Panc1 (cell line): ENCODE data around the gene EDN2. TPM values are rescaled to one million over a fixed set of nuclear protein-coding genes. Genes with fewer than 3 reads are reported as not detected.

ENCODE experiments used
- ATAC-seq: fragments of 200-7000 bp; cut with Tn5 transposase; 2 replicates; pipeline ENCODE4 v1.9.1; 2020; ENCODE audit warnings: mild to moderate bottlenecking, moderate library complexity
- BruUV-seq: library from RNA; stranded (reverse); fragments of 400-500 nt; replicated peaks from 2 replicates; lab custom pipeline; 2021; lab: Mats Ljungman, UMichigan
- CTCF ChIA-PET: fragments of 300-600 bp; sonication (Branson Sonifier 250); formaldehyde crosslinking; loops from one replicate; lab custom pipeline; 2022; ENCODE audit warnings: antibody characterized with exemption; lab: Charles Lee
- POLR2A ChIA-PET: fragments of 300-600 bp; sonication (Branson Sonifier 250); formaldehyde crosslinking; loops from one replicate; lab custom pipeline; 2022; ENCODE audit warnings: antibody characterized with exemption; lab: Charles Lee
- DNase-seq: peaks from one replicate; pipeline ENCODE4 v3.0.0-alpha.2; 2010; ENCODE audit warnings: low read depth, low spot score
- H3K27ac ChIP-seq: 2 replicates; pipeline ENCODE4 v1.5.1; 2011; ENCODE audit warnings: mild to moderate bottlenecking, low read length, inconsistent platforms
- H3K27me3 ChIP-seq: fragments of 200-500 bp; sonication (Bioruptor generic); 2 replicates; pipeline ENCODE4 v1.6.0; 2014; ENCODE audit warnings: low read length, inconsistent platforms; ENCODE audit not compliant: control insufficient read depth, insufficient read depth
- H3K36me3 ChIP-seq: fragments of 200-500 bp; sonication (Bioruptor generic); 2 replicates; pipeline ENCODE4 v1.5.1; 2014; ENCODE audit warnings: inconsistent platforms, mild to moderate bottlenecking, low read length, moderate library complexity; ENCODE audit not compliant: control insufficient read depth, insufficient read depth
- H3K4me1 ChIP-seq: 2 replicates; pipeline ENCODE4 v1.5.1; 2011; ENCODE audit warnings: inconsistent platforms, mild to moderate bottlenecking, low read length, moderate library complexity; ENCODE audit not compliant: control insufficient read depth, insufficient read depth
- H3K4me3 ChIP-seq, 2 experiments: 2 replicates each; pipeline ENCODE4 v1.5.1; 2011 to 2012; ENCODE audit warnings: low read depth in 2 of 2, low read length in 2 of 2, mild to moderate bottlenecking in 2 of 2, inconsistent platforms in 1 of 2, moderate library complexity in 1 of 2
- H3K9me3 ChIP-seq: fragments of 200-500 bp; sonication (Bioruptor generic); 2 replicates; pipeline ENCODE4 v1.5.1; 2014; ENCODE audit warnings: low read depth, mild to moderate bottlenecking, inconsistent platforms, low read length, moderate library complexity; ENCODE audit not compliant: control insufficient read depth, insufficient read depth
- CTCF ChIP-seq: fragments of 450-650 bp; IDR thresholded peaks from 2 replicates; pipeline ENCODE4 v1.5.1; 2017; ENCODE audit warnings: mild to moderate bottlenecking
- POLR2AphosphoS5 ChIP-seq: IDR thresholded peaks from 2 replicates; pipeline ENCODE4 v1.6.1; 2012; ENCODE audit warnings: mild to moderate bottlenecking, low read depth, low read length, moderate library complexity
- SIN3A ChIP-seq: IDR thresholded peaks from 2 replicates; pipeline ENCODE4 v1.6.1; 2012; ENCODE audit warnings: low read depth, mild to moderate bottlenecking, low read length, moderate library complexity, borderline replicate concordance; ENCODE audit not compliant: insufficient read depth
- TCF7L2 ChIP-seq: IDR thresholded peaks from 2 replicates; pipeline ENCODE4 v1.6.1; 2011; ENCODE audit warnings: mild to moderate bottlenecking, low read depth, low read length, inconsistent platforms
- in situ Hi-C: cut with HindIII; loops from 2 replicates; pipeline ENCODE4 v1.10.0; 2016; ENCODE audit warnings: low sequenced_read_pairs, low pct_unique_long_range_greater_than_20kb
- intact Hi-C: fragments of 100-400 bp; cut with micrococcal nuclease; formaldehyde crosslinking; loops from one replicate; pipeline ENCODE4 v1.10.0; 2022; ENCODE audit not compliant: unreplicated experiment
- total RNA-seq: library from RNA; stranded (reverse); gene quantifications from one replicate; pipeline ENCODE4 v1.2.1, GENCODE V29; 2021; ENCODE audit not compliant: unreplicated experiment
- TF ChIP-seq, protein P1 (sequence below), 2 experiments: IDR thresholded peaks; 2 replicates each; pipeline ENCODE4 v1.6.1; 2011 to 2012; ENCODE audit warnings: low read depth in 2 of 2, control low read depth in 1 of 2, low read length in 1 of 2, mild to moderate bottlenecking in 1 of 2, moderate library complexity in 1 of 2; ENCODE audit not compliant: insufficient read depth in 1 of 2

EDN2 gene
- total RNA-seq, 1 experiment from 2014 or later = not detected

DNA sequence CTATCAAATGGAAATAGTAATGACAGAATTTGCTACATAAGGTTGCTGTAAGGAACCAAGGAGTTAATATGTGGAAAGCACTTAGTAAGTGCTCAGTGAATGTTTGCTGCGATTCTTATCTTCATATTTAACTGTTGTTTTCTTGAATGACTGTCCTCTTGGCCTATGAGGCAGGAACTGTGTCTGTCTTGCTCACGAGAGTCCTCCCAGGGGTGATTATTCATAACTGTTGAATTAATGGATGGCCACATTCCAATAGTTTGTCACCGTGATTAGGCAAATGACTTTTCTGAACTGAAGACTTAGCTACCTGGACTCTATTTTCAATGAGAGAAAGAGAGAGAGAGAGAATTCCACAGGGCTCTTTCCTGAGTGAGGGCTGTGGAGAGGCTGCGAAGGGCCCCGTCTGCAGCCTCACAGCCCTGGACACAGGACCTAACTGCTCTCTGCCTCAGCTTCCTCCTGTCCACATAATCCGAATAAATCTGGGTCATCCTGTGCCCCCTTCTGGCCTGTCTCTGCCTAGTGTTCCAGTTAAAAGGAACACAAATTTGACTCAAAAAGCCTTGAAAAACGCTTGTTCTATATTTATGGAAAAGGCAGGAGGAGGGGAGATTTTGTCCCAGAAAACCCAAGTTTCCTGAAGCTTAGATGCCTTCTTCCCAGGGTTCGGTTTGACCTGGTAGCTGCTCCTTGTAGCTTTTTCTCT is 8.5 kb downstream of the EDN2 start:
- ChIA-PET POLR2A (no interaction called here), CTCF (no interaction called here)
- Histone ChIP-seq H3K9me3 (no peaks in the 10 kb centered on the region), H3K4me3 (no peak overlapping the region), H3K27me3 (0 out of 2 replicates have a peak, but pooled peaks cover 2% of the 10 kb centered on the region), H3K4me1 (no peaks in the 10 kb centered on the region), H3K36me3 (no peaks in the 10 kb centered on the region), H3K27ac (no peak overlapping the region)
- ATAC-seq = no peak
- intact Hi-C loops (no loop called here), in situ Hi-C loops (no loop called here)
- TF ChIP-seq TCF7L2 (no peak), CTCF (no peak), POLR2AphosphoS5 (no peak), SIN3A (no peak)
- TF ChIP-seq, protein P1, sequence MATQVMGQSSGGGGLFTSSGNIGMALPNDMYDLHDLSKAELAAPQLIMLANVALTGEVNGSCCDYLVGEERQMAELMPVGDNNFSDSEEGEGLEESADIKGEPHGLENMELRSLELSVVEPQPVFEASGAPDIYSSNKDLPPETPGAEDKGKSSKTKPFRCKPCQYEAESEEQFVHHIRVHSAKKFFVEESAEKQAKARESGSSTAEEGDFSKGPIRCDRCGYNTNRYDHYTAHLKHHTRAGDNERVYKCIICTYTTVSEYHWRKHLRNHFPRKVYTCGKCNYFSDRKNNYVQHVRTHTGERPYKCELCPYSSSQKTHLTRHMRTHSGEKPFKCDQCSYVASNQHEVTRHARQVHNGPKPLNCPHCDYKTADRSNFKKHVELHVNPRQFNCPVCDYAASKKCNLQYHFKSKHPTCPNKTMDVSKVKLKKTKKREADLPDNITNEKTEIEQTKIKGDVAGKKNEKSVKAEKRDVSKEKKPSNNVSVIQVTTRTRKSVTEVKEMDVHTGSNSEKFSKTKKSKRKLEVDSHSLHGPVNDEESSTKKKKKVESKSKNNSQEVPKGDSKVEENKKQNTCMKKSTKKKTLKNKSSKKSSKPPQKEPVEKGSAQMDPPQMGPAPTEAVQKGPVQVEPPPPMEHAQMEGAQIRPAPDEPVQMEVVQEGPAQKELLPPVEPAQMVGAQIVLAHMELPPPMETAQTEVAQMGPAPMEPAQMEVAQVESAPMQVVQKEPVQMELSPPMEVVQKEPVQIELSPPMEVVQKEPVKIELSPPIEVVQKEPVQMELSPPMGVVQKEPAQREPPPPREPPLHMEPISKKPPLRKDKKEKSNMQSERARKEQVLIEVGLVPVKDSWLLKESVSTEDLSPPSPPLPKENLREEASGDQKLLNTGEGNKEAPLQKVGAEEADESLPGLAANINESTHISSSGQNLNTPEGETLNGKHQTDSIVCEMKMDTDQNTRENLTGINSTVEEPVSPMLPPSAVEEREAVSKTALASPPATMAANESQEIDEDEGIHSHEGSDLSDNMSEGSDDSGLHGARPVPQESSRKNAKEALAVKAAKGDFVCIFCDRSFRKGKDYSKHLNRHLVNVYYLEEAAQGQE (IDR thresholded peaks at IDR 0.05; ENCODE audit: insufficient read depth in 1 of 2, low read depth in 2 of 2, low read length in 1 of 2) = no peak
- BruUV-seq = no TSS peak
- DNase-seq = no peak

GRCh38 chr1:41475346-41475745 is 9.1 kb downstream of the EDN2 start:
- no peak for ATAC-seq
- no peak for TF ChIP-seq TCF7L2
- no peak for TF ChIP-seq SIN3A
- intact Hi-C loops = no loop called here

More at GRCh38 chr1:41475346-41475745, 9.1 kb downstream of the EDN2 start:
- ChIA-PET CTCF (interaction anchor here (0.6 kb wide), 1 partner anchor 187 kb away, joined by 3 read pairs; no protein-coding TSS in a partner anchor), POLR2A (no interaction called here)
- Histone ChIP-seq H3K27ac (no peak overlapping the region), H3K36me3 (no peaks in the 10 kb centered on the region), H3K9me3 (no peaks in the 10 kb centered on the region), H3K4me3 (no peak overlapping the region), H3K27me3 (0 out of 2 replicates have a peak, but pooled peaks cover 2% of the 10 kb centered on the region), H3K4me1 (no peaks in the 10 kb centered on the region)
- no peak for DNase-seq
- BruUV-seq = no TSS peak
- in situ Hi-C loops = no loop called here
